Measurements from ENCODE around the gene GPM6B. TPM values are rescaled to one million over a fixed set of nuclear protein-coding genes. Genes with fewer than 3 reads are reported as not detected.

GPM6B gene
- total RNA-seq, 1 donor from 2014 or later: 129 TPM

DNA sequence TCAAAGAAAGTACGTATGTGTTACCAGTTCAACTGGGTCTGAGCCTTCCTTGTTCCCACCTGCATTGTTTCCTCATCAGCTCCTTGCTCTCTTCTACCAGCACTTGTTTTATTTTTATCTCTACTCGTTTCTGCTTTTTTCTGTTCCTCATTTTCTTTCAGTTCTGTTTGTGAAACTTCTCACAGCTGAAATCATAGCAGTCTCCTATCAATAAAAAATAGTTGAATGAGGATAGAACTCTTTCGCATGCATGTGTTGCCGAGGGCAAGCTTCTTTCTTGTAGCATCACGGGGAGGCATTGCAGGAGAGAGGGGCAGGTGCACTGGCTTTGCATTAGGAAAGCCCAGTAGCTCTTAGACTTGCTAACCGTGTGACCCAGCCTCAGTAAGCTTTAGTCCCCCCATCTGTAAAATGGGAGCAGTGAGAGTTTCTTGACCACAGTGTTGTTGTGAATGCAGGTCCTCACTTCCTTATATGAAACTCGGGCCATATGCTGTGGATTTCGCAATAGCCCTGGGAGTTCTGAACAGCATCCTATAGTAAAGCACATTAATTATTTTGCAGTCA is 57.7 kb downstream of the GPM6B start:
- H3K27ac Mint-ChIP-seq (ENCODE audit: unreplicated experiment): no peak overlapping the region
- no peak overlapping the region for H3K4me3 Mint-ChIP-seq
- DNase-seq (ENCODE audit: low read depth, low spot score): no peak
- peaks cover 9% of the 10 kb centered on the region for H3K4me1 Mint-ChIP-seq
- TF ChIP-seq, protein P1, sequence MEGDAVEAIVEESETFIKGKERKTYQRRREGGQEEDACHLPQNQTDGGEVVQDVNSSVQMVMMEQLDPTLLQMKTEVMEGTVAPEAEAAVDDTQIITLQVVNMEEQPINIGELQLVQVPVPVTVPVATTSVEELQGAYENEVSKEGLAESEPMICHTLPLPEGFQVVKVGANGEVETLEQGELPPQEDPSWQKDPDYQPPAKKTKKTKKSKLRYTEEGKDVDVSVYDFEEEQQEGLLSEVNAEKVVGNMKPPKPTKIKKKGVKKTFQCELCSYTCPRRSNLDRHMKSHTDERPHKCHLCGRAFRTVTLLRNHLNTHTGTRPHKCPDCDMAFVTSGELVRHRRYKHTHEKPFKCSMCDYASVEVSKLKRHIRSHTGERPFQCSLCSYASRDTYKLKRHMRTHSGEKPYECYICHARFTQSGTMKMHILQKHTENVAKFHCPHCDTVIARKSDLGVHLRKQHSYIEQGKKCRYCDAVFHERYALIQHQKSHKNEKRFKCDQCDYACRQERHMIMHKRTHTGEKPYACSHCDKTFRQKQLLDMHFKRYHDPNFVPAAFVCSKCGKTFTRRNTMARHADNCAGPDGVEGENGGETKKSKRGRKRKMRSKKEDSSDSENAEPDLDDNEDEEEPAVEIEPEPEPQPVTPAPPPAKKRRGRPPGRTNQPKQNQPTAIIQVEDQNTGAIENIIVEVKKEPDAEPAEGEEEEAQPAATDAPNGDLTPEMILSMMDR (conservative IDR thresholded peaks at IDR 0.05): no peak
- H3K27me3 Mint-ChIP-seq (ENCODE audit: low read depth): no peaks in the 10 kb centered on the region
- no peaks in the 10 kb centered on the region for H3K9me3 Mint-ChIP-seq
- H3K36me3 Mint-ChIP-seq (ENCODE audit: low read depth): peaks cover 11% of the 10 kb centered on the region

DNA sequence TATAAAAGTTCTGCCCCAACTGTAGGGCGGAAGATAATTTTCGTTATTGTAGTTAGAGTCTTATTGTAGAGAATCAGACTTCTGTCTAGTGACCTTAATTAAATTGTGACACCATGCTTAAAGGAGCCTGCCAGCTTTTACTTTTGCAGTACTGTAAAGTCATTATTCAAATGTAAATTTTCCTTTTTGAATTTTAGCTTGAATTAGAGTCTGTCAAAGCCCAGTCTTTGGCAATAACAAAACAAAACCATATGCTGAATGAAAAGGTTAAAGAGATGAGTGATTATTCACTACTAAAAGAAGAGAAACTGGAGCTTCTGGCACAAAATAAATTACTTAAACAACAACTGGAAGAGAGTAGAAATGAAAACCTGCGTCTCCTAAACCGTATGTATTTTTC is 60.5 kb downstream of the GPM6B start:
- peaks cover 16% of the 10 kb centered on the region for H3K36me3 Mint-ChIP-seq (ENCODE audit: low read depth)
- TF ChIP-seq, protein P1 (conservative IDR thresholded peaks at IDR 0.05): no peak
- no peaks in the 10 kb centered on the region for H3K27me3 Mint-ChIP-seq (ENCODE audit: low read depth)
- no peak overlapping the region for H3K27ac Mint-ChIP-seq (ENCODE audit: unreplicated experiment)
- no peaks in the 10 kb centered on the region for H3K4me1 Mint-ChIP-seq
- DNase-seq (ENCODE audit: low read depth, low spot score): no peak
- no peaks in the 10 kb centered on the region for H3K9me3 Mint-ChIP-seq
- no peak overlapping the region for H3K4me3 Mint-ChIP-seq

DNA sequence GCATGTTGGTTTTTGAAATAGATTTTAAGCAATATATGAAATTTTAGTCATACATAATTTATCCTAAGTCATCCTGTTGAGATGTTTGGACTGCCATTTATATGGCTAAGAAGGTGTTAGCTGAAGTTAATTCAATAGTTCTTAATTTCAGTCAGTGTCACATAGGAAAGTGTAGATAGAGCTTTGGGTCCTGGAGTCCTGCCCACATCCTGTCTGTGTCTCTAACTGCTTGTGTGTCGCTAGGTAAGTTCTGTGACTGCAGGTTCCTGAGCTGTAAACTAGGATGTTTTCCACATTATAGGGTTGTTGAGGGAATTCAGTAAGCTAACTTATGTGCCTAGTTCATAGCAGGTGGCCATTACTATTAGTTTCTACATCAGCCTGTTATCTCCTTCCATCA is 61.6 kb downstream of the GPM6B start:
- peaks cover 12% of the 10 kb centered on the region for H3K36me3 Mint-ChIP-seq (ENCODE audit: low read depth)
- TF ChIP-seq, protein P1 (conservative IDR thresholded peaks at IDR 0.05): no peak
- no peaks in the 10 kb centered on the region for H3K27me3 Mint-ChIP-seq (ENCODE audit: low read depth)
- no peak overlapping the region for H3K4me3 Mint-ChIP-seq
- H3K27ac Mint-ChIP-seq (ENCODE audit: unreplicated experiment): no peak overlapping the region
- H3K4me1 Mint-ChIP-seq: no peaks in the 10 kb centered on the region
- H3K9me3 Mint-ChIP-seq: no peaks in the 10 kb centered on the region
- no peak for DNase-seq (ENCODE audit: low read depth, low spot score)

DNA sequence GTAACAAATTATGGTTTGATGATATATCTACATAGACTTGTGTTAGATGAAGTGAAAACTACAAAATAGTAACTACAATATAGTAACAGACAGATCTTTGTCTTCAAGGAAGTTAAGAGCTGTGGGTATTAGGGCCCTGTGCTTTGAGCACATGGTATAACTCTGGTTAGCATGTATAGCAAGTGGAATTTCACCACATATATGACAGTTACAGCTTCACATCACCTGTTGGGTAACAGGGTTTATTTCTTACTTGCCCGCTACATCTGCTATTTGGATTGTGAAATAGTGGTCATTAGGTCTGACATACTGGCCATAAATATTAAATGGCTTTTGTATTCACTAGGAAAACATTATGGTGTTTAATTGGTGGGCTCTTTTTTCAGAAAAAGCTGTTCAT is 62.1 kb downstream of the GPM6B start:
- H3K27me3 Mint-ChIP-seq (ENCODE audit: low read depth): no peaks in the 10 kb centered on the region
- DNase-seq (ENCODE audit: low read depth, low spot score): no peak
- no peak overlapping the region for H3K27ac Mint-ChIP-seq (ENCODE audit: unreplicated experiment)
- H3K4me3 Mint-ChIP-seq: no peak overlapping the region
- no peaks in the 10 kb centered on the region for H3K9me3 Mint-ChIP-seq
- no peaks in the 10 kb centered on the region for H3K4me1 Mint-ChIP-seq
- TF ChIP-seq, protein P1 (conservative IDR thresholded peaks at IDR 0.05): no peak
- peaks cover 12% of the 10 kb centered on the region for H3K36me3 Mint-ChIP-seq (ENCODE audit: low read depth)

DNA sequence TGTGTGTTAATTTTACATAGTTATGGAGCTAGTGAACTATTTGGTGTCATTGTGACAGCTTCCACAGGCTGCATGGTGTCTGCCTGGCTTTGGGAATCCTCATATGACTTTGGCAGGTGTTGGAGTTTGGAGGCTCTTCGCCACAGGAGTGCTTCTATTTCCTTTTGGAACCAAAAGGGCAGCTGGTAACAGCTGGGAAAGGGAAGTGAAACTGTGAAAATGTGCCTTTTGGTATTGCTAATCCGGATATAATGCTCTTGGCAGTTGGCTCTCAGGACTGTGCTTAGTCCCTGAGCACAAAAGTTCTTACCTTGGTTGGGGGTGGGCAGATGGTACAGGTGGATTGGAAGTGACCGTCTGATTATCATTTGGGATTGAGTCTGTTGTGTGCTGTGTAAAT is 64.2 kb downstream of the GPM6B start:
- no peaks in the 10 kb centered on the region for H3K27me3 Mint-ChIP-seq (ENCODE audit: low read depth)
- H3K4me1 Mint-ChIP-seq: no peaks in the 10 kb centered on the region
- no peaks in the 10 kb centered on the region for H3K9me3 Mint-ChIP-seq
- H3K36me3 Mint-ChIP-seq (ENCODE audit: low read depth): peaks cover 11% of the 10 kb centered on the region
- DNase-seq (ENCODE audit: low read depth, low spot score): no peak
- H3K4me3 Mint-ChIP-seq: no peak overlapping the region
- TF ChIP-seq, protein P1 (conservative IDR thresholded peaks at IDR 0.05): no peak
- H3K27ac Mint-ChIP-seq (ENCODE audit: unreplicated experiment): no peak overlapping the region
